ENCODE data around the gene KIF6. TPM values are rescaled to one million over a fixed set of nuclear protein-coding genes. Genes with fewer than 3 reads are reported as not detected.

The KIF6 gene
- total RNA-seq, 1 experiment from 2014 or later: not detected

DNA sequence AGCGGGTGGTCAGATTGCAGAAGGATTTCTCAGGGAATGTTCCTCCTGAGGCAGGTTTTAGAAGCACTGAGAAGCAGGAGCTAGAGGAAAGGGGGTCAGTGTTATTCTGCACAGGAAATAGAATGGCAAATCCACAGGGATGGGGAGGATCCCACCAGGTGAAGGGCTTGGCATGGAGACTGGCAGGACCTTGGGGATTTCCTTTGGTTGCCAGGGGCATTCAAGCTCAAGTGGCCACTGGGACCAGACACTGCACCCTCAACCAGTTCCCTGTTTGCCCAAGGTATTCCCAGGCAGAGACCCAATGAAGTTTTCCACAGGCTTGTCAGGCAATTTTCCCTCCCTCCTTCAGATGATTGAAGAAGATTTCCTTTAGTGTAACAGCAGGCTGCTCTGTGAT, 279.5 kb downstream of the KIF6 start (continued):
- TF ChIP-seq SRF (IDR thresholded peaks at IDR 0.05; ENCODE audit: low read depth) (no peak), TCF7L2 (IDR thresholded peaks at IDR 0.05; ENCODE audit: borderline replicate concordance, extremely low read depth, insufficient read depth, insufficient read length) (no peak), POLR2AphosphoS5 (IDR thresholded peaks at IDR 0.05; ENCODE audit: low read depth, low read length) (no peak), SIN3A (IDR thresholded peaks at IDR 0.05; ENCODE audit: low read depth) (no peak), ZNF274 (IDR thresholded peaks at IDR 0.05; ENCODE audit: low read depth, low read length) (no peak), EZH2 (IDR thresholded peaks at IDR 0.05) (no peak), POLR2A (IDR thresholded peaks at IDR 0.05; ENCODE audit: borderline replicate concordance, extremely low read depth, insufficient read depth, insufficient read length) (no peak), FOSL1 (IDR thresholded peaks at IDR 0.05; ENCODE audit: low read depth) (no peak), SP1 (IDR thresholded peaks at IDR 0.05; ENCODE audit: low read depth) (no peak), YY1 (IDR thresholded peaks at IDR 0.05; ENCODE audit: extremely low read depth, insufficient replicate concordance, low read depth, low read length) (no peak)
- TF ChIP-seq, protein P1, sequence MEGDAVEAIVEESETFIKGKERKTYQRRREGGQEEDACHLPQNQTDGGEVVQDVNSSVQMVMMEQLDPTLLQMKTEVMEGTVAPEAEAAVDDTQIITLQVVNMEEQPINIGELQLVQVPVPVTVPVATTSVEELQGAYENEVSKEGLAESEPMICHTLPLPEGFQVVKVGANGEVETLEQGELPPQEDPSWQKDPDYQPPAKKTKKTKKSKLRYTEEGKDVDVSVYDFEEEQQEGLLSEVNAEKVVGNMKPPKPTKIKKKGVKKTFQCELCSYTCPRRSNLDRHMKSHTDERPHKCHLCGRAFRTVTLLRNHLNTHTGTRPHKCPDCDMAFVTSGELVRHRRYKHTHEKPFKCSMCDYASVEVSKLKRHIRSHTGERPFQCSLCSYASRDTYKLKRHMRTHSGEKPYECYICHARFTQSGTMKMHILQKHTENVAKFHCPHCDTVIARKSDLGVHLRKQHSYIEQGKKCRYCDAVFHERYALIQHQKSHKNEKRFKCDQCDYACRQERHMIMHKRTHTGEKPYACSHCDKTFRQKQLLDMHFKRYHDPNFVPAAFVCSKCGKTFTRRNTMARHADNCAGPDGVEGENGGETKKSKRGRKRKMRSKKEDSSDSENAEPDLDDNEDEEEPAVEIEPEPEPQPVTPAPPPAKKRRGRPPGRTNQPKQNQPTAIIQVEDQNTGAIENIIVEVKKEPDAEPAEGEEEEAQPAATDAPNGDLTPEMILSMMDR (IDR thresholded peaks at IDR 0.05 in 2 of 3, conservative IDR thresholded peaks at IDR 0.05 in 1 of 3; ENCODE audit: borderline replicate concordance in 1 of 3, insufficient read depth in 1 of 3, low read depth in 2 of 3, low read length in 2 of 3): no peak
- TF ChIP-seq, protein P2, sequence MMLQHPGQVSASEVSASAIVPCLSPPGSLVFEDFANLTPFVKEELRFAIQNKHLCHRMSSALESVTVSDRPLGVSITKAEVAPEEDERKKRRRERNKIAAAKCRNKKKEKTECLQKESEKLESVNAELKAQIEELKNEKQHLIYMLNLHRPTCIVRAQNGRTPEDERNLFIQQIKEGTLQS (IDR thresholded peaks at IDR 0.05): no peak

DNA sequence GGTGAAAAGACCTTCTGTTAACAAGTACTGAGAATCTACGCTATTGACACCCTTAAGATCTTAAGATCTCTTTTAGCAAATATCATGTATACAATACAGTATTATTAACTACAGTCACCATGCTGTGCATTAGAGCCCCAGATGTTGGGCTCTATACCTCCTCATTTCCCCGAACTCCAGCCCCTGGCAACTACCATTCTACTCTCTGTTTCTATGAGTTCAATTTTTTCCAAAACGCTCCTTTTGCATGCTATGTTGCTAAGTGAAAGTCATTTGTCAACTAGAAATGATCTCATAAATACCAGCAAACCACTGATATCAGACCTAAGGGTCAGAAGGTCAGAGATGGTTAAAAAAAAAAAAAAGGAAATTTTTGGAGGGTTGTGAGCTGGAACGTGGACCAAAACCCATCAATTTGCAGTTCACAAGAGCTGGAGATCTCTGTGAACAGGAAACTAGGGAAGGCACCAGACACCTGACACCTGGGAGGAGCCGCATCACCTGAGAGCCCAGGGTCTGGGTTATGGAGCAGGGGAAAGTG, 280.7 kb downstream of the KIF6 start:
- CTCF ChIA-PET: no interaction called here

More for the DNA sequence above, 280.7 kb downstream of the KIF6 start:
- no peaks in the 10 kb centered on the region for H4K20me1 ChIP-seq (ENCODE audit: insufficient read depth)
- no peak overlapping the region for H3K4me3 ChIP-seq (replicated peaks in 1 of 2; ENCODE audit: low read depth in 1 of 2, low read length in 2 of 2)
- ChIA-PET RAD21 (ENCODE audit: low non-redundant PET in 1 of 2, low total read pairs in 2 of 2, uncharacterized antibody in 2 of 2, unreplicated experiment in 2 of 2) (no interaction called here), POLR2A (no interaction called here)
- H3K9me2 ChIP-seq (ENCODE audit: insufficient read depth): no peaks in the 10 kb centered on the region
- intact Hi-C loops (cut with micrococcal nuclease): no loop called here
- no peaks in the 10 kb centered on the region for H3K36me3 ChIP-seq (ENCODE audit: control insufficient read depth in 1 of 2, insufficient read depth in 2 of 2, low read length in 2 of 2)
- no peaks in the 10 kb centered on the region for H3K9me3 ChIP-seq (ENCODE audit: control insufficient read depth in 1 of 2, insufficient read depth in 1 of 2, low read depth in 1 of 2, low read length in 2 of 2)
- H3K9ac ChIP-seq (ENCODE audit: low read length): no peak overlapping the region
- no peak overlapping the region for H3K27ac ChIP-seq (ENCODE audit: low read depth, low read length)
- DNase-seq (ENCODE audit: low read depth, low spot score) (no peak), ATAC-seq (no peak)
- no peaks in the 10 kb centered on the region for H3K4me1 ChIP-seq (ENCODE audit: control insufficient read depth in 1 of 2, insufficient read depth in 2 of 2, low read length in 2 of 2)
- H3K4me2 ChIP-seq (ENCODE audit: low read length): no peak overlapping the region
- TF ChIP-seq, protein P3, sequence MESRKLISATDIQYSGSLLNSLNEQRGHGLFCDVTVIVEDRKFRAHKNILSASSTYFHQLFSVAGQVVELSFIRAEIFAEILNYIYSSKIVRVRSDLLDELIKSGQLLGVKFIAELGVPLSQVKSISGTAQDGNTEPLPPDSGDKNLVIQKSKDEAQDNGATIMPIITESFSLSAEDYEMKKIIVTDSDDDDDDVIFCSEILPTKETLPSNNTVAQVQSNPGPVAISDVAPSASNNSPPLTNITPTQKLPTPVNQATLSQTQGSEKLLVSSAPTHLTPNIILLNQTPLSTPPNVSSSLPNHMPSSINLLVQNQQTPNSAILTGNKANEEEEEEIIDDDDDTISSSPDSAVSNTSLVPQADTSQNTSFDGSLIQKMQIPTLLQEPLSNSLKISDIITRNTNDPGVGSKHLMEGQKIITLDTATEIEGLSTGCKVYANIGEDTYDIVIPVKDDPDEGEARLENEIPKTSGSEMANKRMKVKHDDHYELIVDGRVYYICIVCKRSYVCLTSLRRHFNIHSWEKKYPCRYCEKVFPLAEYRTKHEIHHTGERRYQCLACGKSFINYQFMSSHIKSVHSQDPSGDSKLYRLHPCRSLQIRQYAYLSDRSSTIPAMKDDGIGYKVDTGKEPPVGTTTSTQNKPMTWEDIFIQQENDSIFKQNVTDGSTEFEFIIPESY (IDR thresholded peaks at IDR 0.05; ENCODE audit: extremely low read depth, insufficient replicate concordance, low read length): no peak
- TF ChIP-seq RAD21 (IDR thresholded peaks at IDR 0.05; ENCODE audit: low read depth) (no peak), EZH2phosphoT487 (IDR thresholded peaks at IDR 0.05; ENCODE audit: borderline replicate concordance) (no peak), TCF7L2 (IDR thresholded peaks at IDR 0.05; ENCODE audit: borderline replicate concordance, extremely low read depth, insufficient read depth, insufficient read length) (no peak)
- BruUV-seq (replicated peaks): no TSS peak
- H3K27me3 ChIP-seq (ENCODE audit: insufficient read depth, low read length): peaks cover 23% of the 10 kb centered on the region
- H2AFZ ChIP-seq (ENCODE audit: low read depth, low read length, poor library complexity, severe bottlenecking): no peak overlapping the region
- H3K79me2 ChIP-seq (ENCODE audit: insufficient read depth, low read length): no peaks in the 10 kb centered on the region
